SH-SY5Y (cell line): ENCODE measurements around the gene CENPE.

ENCODE experiments used
- GATA2 ChIP-seq: IDR thresholded peaks from 2 replicates; pipeline ENCODE4 v1.6.1; 2011; ENCODE audit warnings: mild to moderate bottlenecking, low read depth, low read length
- GATA3 ChIP-seq: IDR thresholded peaks from 2 replicates; pipeline ENCODE4 v1.6.1; 2011; ENCODE audit warnings: low read depth, mild to moderate bottlenecking, low read length, moderate library complexity

GRCh38 chr4:103207673-103208072, 9.5 kb upstream of the CENPE start:
- no peak for TF ChIP-seq GATA2
- TF ChIP-seq GATA3: no peak
